Spleen (tissue), 11 donors: Measurements from ENCODE around the gene TLE4. TPM values are rescaled to one million over a fixed set of nuclear protein-coding genes. Genes with fewer than 3 reads are reported as not detected.

Source experiments
- DNase-seq: peaks from one replicate; pipeline ENCODE4 v3.0.0-alpha.2; 2020
- H3K27ac ChIP-seq, 8 donors: fragments of 200-600 bp; sonication (generic) in 7 of 8; 1 replicate in 4 of 8; 2 replicates in 4 of 8; pipeline versions ENCODE4 v1.5.0 to v1.8.0; 2016 to 2021; ENCODE audit warnings: inconsistent platforms in 4 of 8, mild to moderate bottlenecking in 4 of 8, moderate library complexity in 1 of 8
- H3K27me3 ChIP-seq, 7 donors: fragments of 200-600 bp; sonication (generic) in 6 of 7; replicated peaks in 1 of 7; 1 replicate in 4 of 7; 2 replicates in 3 of 7; pipeline versions ENCODE4 v1.5.0 to v1.8.0; 2016 to 2021; ENCODE audit warnings: inconsistent platforms in 3 of 7, mild to moderate bottlenecking in 1 of 7
- H3K36me3 ChIP-seq, 6 donors: fragments of 200-600 bp; sonication (generic) in 5 of 6; 1 replicate in 4 of 6; 2 replicates in 2 of 6; pipeline versions ENCODE4 v1.5.0 to v1.8.0; 2016 to 2021; ENCODE audit warnings: inconsistent platforms in 2 of 6
- H3K4me1 ChIP-seq, 6 donors: fragments of 200-600 bp; sonication (generic) in 5 of 6; 1 replicate in 3 of 6; 2 replicates in 3 of 6; pipeline versions ENCODE4 v1.5.0 to v1.8.0; 2016 to 2021; ENCODE audit warnings: inconsistent platforms in 3 of 6
- H3K4me3 ChIP-seq, 8 donors: fragments of 200-600 bp; sonication (generic) in 7 of 8; 1 replicate in 4 of 8; 2 replicates in 4 of 8; pipeline versions ENCODE4 v1.5.0 to v1.8.0; 2016 to 2021; ENCODE audit warnings: inconsistent platforms in 4 of 8, mild to moderate bottlenecking in 4 of 8, moderate library complexity in 2 of 8
- H3K9me3 ChIP-seq, 8 donors: fragments of 200-600 bp; sonication (generic) in 7 of 8; 1 replicate in 4 of 8; 2 replicates in 4 of 8; pipeline versions ENCODE4 v1.5.0 to v1.8.0; 2016 to 2021; ENCODE audit warnings: inconsistent platforms in 4 of 8
- CTCF ChIP-seq, 11 experiments: fragments of 200-600 bp in 7 of 11; fragments of 450-650 bp in 4 of 11; sonication (generic) in 4 of 11; IDR thresholded peaks in 8 of 11; conservative IDR thresholded peaks in 3 of 11; 1 replicate in 7 of 11; 2 replicates in 4 of 11; pipeline versions ENCODE4 v1.4.0 to v1.8.0; 2016 to 2021; ENCODE audit warnings: antibody characterized with exemption in 11 of 11, inconsistent platforms in 4 of 11, mild to moderate bottlenecking in 1 of 11
- POLR2A ChIP-seq, 3 donors: fragments of 450-650 bp; IDR thresholded peaks; one replicate each; pipeline ENCODE4 v1.5.1; 2017; ENCODE audit warnings: antibody characterized with exemption in 3 of 3, mild to moderate bottlenecking in 1 of 3
- POLR2AphosphoS5 ChIP-seq, 3 donors: sonication (generic); formaldehyde crosslinking; IDR thresholded peaks; one replicate each; pipeline ENCODE4 v1.5.1; 2017; ENCODE audit warnings: antibody characterized with exemption in 3 of 3
- WGBS, 5 donors: extraction: QIAGEN DNeasy Blood & Tissue Kit in 3 of 5; methylation state at CpG; one replicate each; pipeline versions ENCODE4 v1.1.5 to v1.1.7; 2013 to 2018; 5-methylcytosine and 5-hydroxymethylcytosine counted together
- intact Hi-C: fragments of 100-400 bp; cut with DNase I; formaldehyde crosslinking; loops from one replicate; pipeline ENCODE4 v1.15.0; 2023; ENCODE audit warnings: low total_unique reads
- polyA plus RNA-seq, 3 donors: library from polyadenylated mRNA; stranded (reverse); fragments of 200-250 nt; gene quantifications; one replicate each; pipeline ENCODE4 v1.2.1, GENCODE V29; 2013
- total RNA-seq, 7 donors: library from RNA; depleted of rRNA in 3 of 7; stranded (reverse); fragments of >200 nt in 3 of 7; fragmentation: NEBNext Ultra II Directional in 4 of 7; extraction: Animal tissue kit (Norgen Biotek cat#: 25700) in 4 of 7; gene quantifications; one replicate each; pipeline versions ENCODE4 v1.1.0 to v1.2.1, GENCODE V29; 2016 to 2021
- donor health status: healthy with polysubstance abuse.
- donor health status: DM: no; HTN: no; CAD: no; lungs with moderate emphysema.
- donor health status: DM: no; HTN: no; CAD: no.
- donor health status: Bipolar disorder and iron deficiency.
- donor health status: healthy.
- donor health status: DM: no; HTN: no; CAD: no.
- donor health status: DM: yes; HTN: yes; CAD: no.

TLE4 gene
- total and polyA plus RNA-seq, 10 donors: 7.8 to 92.8 (median 70.5) TPM

DNA sequence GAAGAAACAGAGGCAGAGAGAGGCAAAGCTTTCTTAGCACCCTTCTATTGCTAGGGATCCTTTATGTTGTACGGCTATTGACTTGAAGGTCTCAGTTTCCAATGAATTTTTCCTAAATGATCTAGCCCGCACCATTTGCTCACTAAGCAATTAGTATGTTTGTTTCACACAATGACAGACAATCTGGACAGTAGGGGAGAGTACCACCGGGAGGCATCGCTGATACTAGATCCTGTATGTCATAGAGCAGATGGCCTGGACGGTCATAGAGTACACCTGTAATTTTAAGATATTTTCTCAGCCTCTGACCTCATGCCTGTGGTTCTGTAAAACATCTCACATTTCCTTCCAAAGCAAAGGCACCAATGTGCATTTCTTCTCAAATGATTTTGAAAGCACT, 194.3 kb downstream of the TLE4 start:
- TF ChIP-seq CTCF (IDR thresholded peaks at IDR 0.05 in 8 of 11, conservative IDR thresholded peaks at IDR 0.05 in 3 of 11) (no peak), POLR2A (IDR thresholded peaks at IDR 0.05) (no peak), POLR2AphosphoS5 (IDR thresholded peaks at IDR 0.05) (no peak)
- H3K27ac ChIP-seq: no peak overlapping the region
- intact Hi-C loops: no loop called here
- no peaks in the 10 kb centered on the region for H3K9me3 ChIP-seq
- H3K4me3 ChIP-seq: no peak overlapping the region
- no peaks in the 10 kb centered on the region for H3K27me3 ChIP-seq
- no peak for DNase-seq
- no peaks in the 10 kb centered on the region for H3K4me1 ChIP-seq
- WGBS, 5 donors: 88 to 98% (median 94%) methylated on average over 5 of the region's 5 CpGs
- no peaks in the 10 kb centered on the region for H3K36me3 ChIP-seq

- no peak for TF ChIP-seq POLR2A (IDR thresholded peaks at IDR 0.05)
- no peak for TF ChIP-seq CTCF (IDR thresholded peaks at IDR 0.05 in 8 of 11, conservative IDR thresholded peaks at IDR 0.05 in 3 of 11)
- no peak for TF ChIP-seq POLR2AphosphoS5 (IDR thresholded peaks at IDR 0.05)
- Histone ChIP-seq H3K27ac (no peak overlapping the region), H3K4me3 (no peak overlapping the region), H3K4me1 (no peaks in the 10 kb centered on the region), H3K9me3 (no peaks in the 10 kb centered on the region), H3K27me3 (no peaks in the 10 kb centered on the region), H3K36me3 (no peaks in the 10 kb centered on the region)
- DNase-seq: no peak
- intact Hi-C loops: no loop called here
- 62 to 81% (median 71%) methylated on average over 3 of the region's 3 CpGs for WGBS, 5 donors
Measured at GRCh38 chr9:79768194-79768593, 196.4 kb downstream of the TLE4 start.

DNA sequence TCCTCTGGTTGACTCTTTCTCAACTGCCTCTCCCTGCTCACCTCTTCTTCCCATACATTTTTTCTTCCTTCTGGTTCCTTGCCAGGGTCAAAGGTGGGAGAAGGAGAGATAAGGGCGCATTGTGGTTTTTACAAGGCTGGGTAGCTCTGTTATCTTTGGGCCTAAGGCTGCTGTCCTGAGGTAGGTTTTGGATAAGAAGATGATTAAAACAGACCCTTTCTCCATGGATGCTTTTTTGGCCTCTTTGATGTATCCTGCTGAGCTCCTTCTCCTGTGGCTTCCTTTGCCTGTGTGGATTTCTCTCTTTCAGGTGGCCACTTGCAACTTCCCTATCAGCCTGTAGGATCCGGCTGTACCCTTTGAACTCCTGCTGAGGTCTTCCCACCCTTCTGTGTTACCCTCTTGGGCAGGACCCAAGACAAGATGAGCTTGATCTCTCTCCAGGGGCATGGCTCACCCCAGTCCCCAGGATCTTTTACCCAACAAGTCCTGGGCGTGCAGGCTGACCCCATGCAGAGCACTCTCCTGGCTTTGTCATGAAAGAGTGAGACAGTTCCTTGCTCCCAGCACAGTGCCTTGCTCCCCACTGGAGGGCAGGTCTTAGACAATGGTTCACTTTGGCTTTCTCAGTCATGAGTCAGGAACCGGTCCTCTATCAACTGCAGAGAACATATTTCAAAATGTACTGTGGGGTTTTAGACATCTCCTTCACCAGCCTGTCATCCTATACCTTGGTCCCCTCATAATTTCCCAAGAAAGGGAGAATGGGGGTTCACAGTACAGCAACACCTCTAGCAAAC, 197.9 kb downstream of the TLE4 start:
- no peak overlapping the region for H3K27ac ChIP-seq
- no peak overlapping the region for H3K4me3 ChIP-seq
- H3K9me3 ChIP-seq: no peaks in the 10 kb centered on the region
- no peak for DNase-seq
- 79 to 96% (median 89%) methylated on average over 4 of the region's 4 CpGs for WGBS, 5 donors
- H3K36me3 ChIP-seq: no peaks in the 10 kb centered on the region
- intact Hi-C loops: no loop called here
- TF ChIP-seq POLR2AphosphoS5 (IDR thresholded peaks at IDR 0.05): no peak
- TF ChIP-seq POLR2A (IDR thresholded peaks at IDR 0.05): no peak
- no peak for TF ChIP-seq CTCF (IDR thresholded peaks at IDR 0.05 in 8 of 11, conservative IDR thresholded peaks at IDR 0.05 in 3 of 11)
- H3K4me1 ChIP-seq: no peaks in the 10 kb centered on the region
- no peaks in the 10 kb centered on the region for H3K27me3 ChIP-seq

DNA sequence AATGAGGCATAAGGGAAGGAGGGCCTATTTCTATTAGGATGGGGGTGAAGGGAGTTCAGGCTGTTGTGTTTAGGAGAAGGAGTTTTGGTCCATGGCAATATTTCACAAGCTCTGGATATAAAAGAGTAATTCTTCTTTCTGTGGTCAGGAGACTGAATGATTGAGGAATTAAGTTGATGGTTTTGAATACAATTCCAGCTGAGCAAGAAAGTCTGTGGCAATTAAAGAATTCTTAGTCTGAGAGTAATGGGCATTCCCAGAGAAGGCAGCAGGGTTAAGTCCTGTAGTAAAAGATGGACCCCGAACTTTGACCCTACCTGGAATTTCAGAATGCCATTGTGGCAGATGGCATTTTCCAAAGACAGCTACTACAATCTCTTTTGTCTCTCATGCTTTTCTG, 202.6 kb downstream of the TLE4 start:
- Histone ChIP-seq H3K36me3 (no peaks in the 10 kb centered on the region), H3K4me1 (no peaks in the 10 kb centered on the region), H3K27me3 (no peaks in the 10 kb centered on the region), H3K9me3 (no peaks in the 10 kb centered on the region), H3K4me3 (no peak overlapping the region), H3K27ac (no peak overlapping the region)
- DNase-seq: no peak
- 89 to 97% (median 96%) methylated on average over 1 of the region's 1 CpG for WGBS, 5 donors
- intact Hi-C loops: no loop called here
- TF ChIP-seq CTCF (IDR thresholded peaks at IDR 0.05 in 8 of 11, conservative IDR thresholded peaks at IDR 0.05 in 3 of 11): no peak
- no peak for TF ChIP-seq POLR2AphosphoS5 (IDR thresholded peaks at IDR 0.05)
- TF ChIP-seq POLR2A (IDR thresholded peaks at IDR 0.05): no peak
